SH-SY5Y (cell line): ENCODE results near the gene FREM2.

ENCODE experiments used
- GATA2 ChIP-seq: IDR thresholded peaks from 2 replicates; pipeline ENCODE4 v1.6.1; 2011; ENCODE audit warnings: mild to moderate bottlenecking, low read depth, low read length
- GATA3 ChIP-seq: IDR thresholded peaks from 2 replicates; pipeline ENCODE4 v1.6.1; 2011; ENCODE audit warnings: low read depth, mild to moderate bottlenecking, low read length, moderate library complexity

- TF ChIP-seq GATA2 (no peak), GATA3 (no peak)
Observed at GRCh38 chr13:38898481-38898880, 211.6 kb downstream of the FREM2 start.
